ENCODE measurements around the gene CASK.

The CASK gene

GRCh38 chrX:41858161-41858775, 65.1 kb downstream of the CASK start:
- Histone ChIP-seq H3K4me2 (ENCODE audit: insufficient read depth, low read length) (no peak overlapping the region), H2AFZ (ENCODE audit: low read depth, low read length) (no peak overlapping the region), H3K27me3 (ENCODE audit: insufficient read depth, low read length, poor library complexity) (no peaks in the 10 kb centered on the region), H4K20me1 (ENCODE audit: insufficient read depth, low read length) (peaks cover 9% of the 10 kb centered on the region; the same call in 1 of the 2 replicates), H3K4me3 (ENCODE audit: low read depth in 1 of 2, low read length in 2 of 2) (no peak overlapping the region), H3K9ac (ENCODE audit: low read depth, low read length) (no peak overlapping the region), H3K4me1 (ENCODE audit: insufficient read depth, low read length) (no peaks in the 10 kb centered on the region), H3K36me3 (ENCODE audit: insufficient read depth, low read length) (no peaks in the 10 kb centered on the region), H3K79me2 (ENCODE audit: insufficient read depth, low read length) (peaks cover 94% of the 10 kb centered on the region), H3K9me3 (ENCODE audit: insufficient read depth, low read length, severe bottlenecking) (no peaks in the 10 kb centered on the region), H3K27ac (ENCODE audit: low read length) (no peak overlapping the region)
- TF ChIP-seq EZH2 (IDR thresholded peaks at IDR 0.05; ENCODE audit: borderline replicate concordance, low read depth, low read length, severe bottlenecking): no peak
- no peak for TF ChIP-seq CTCF (IDR thresholded peaks at IDR 0.05; ENCODE audit: borderline replicate concordance, extremely low read depth, low read length, poor library complexity, severe bottlenecking)
- ATAC-seq (ENCODE audit: insufficient read depth, low read depth) (no peak), DNase-seq (no peak)

DNA sequence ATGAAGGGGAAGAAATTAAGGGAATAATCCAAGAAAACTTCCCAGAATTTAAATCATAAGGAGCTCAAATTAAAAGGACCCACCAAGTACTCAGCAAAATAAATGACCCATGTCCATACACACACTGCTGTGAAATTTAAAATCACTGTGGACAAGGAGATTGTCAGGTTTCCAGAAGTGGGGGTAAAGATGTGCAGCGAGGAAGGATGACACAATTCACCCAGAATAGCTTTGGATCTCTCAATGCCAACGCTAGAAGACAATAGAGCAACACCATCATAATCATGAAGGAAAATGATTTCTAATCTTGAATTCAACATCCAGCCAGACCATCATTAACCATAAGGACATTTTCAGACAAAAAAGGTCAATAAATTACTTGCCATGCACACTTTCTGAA, 65.7 kb downstream of the CASK start:
- TF ChIP-seq EZH2 (IDR thresholded peaks at IDR 0.05; ENCODE audit: borderline replicate concordance, low read depth, low read length, severe bottlenecking): no peak
- TF ChIP-seq CTCF (IDR thresholded peaks at IDR 0.05; ENCODE audit: borderline replicate concordance, extremely low read depth, low read length, poor library complexity, severe bottlenecking): no peak
- Histone ChIP-seq H3K9ac (ENCODE audit: low read depth, low read length) (no peak overlapping the region), H2AFZ (ENCODE audit: low read depth, low read length) (no peak overlapping the region), H3K4me3 (ENCODE audit: low read depth in 1 of 2, low read length in 2 of 2) (no peak overlapping the region), H3K27ac (ENCODE audit: low read length) (no peak overlapping the region), H3K9me3 (ENCODE audit: insufficient read depth, low read length, severe bottlenecking) (no peaks in the 10 kb centered on the region), H3K36me3 (ENCODE audit: insufficient read depth, low read length) (peaks cover 4% of the 10 kb centered on the region; the same call in 1 of the 2 replicates), H3K4me1 (ENCODE audit: insufficient read depth, low read length) (no peaks in the 10 kb centered on the region), H3K79me2 (ENCODE audit: insufficient read depth, low read length) (peaks cover 92% of the 10 kb centered on the region), H3K4me2 (ENCODE audit: insufficient read depth, low read length) (no peak overlapping the region), H4K20me1 (ENCODE audit: insufficient read depth, low read length) (peaks cover 6% of the 10 kb centered on the region; the same call in 1 of the 2 replicates), H3K27me3 (ENCODE audit: insufficient read depth, low read length, poor library complexity) (no peaks in the 10 kb centered on the region)
- no peak for ATAC-seq (ENCODE audit: insufficient read depth, low read depth)
- no peak for DNase-seq

GRCh38 chrX:41846714-41847113, 76.6 kb downstream of the CASK start:
- Histone ChIP-seq H2AFZ (ENCODE audit: low read depth, low read length) (no peak overlapping the region), H3K27me3 (ENCODE audit: insufficient read depth, low read length, poor library complexity) (no peaks in the 10 kb centered on the region), H3K9ac (ENCODE audit: low read depth, low read length) (no peak overlapping the region), H4K20me1 (ENCODE audit: insufficient read depth, low read length) (no peaks in the 10 kb centered on the region), H3K4me3 (ENCODE audit: low read depth in 1 of 2, low read length in 2 of 2) (no peak overlapping the region), H3K27ac (ENCODE audit: low read length) (no peak overlapping the region), H3K9me3 (ENCODE audit: insufficient read depth, low read length, severe bottlenecking) (peaks cover 30% of the 10 kb centered on the region), H3K4me1 (ENCODE audit: insufficient read depth, low read length) (no peaks in the 10 kb centered on the region), H3K36me3 (ENCODE audit: insufficient read depth, low read length) (peaks cover 81% of the 10 kb centered on the region), H3K4me2 (ENCODE audit: insufficient read depth, low read length) (no peak overlapping the region), H3K79me2 (ENCODE audit: insufficient read depth, low read length) (peaks cover 14% of the 10 kb centered on the region; the same call in 1 of the 2 replicates)
- DNase-seq (no peak), ATAC-seq (ENCODE audit: insufficient read depth, low read depth) (no peak)
- no peak for TF ChIP-seq EZH2 (IDR thresholded peaks at IDR 0.05; ENCODE audit: borderline replicate concordance, low read depth, low read length, severe bottlenecking)
- no peak for TF ChIP-seq CTCF (IDR thresholded peaks at IDR 0.05; ENCODE audit: borderline replicate concordance, extremely low read depth, low read length, poor library complexity, severe bottlenecking)

Data from DND-41 (cell line).